Measurements from ENCODE around the gene ALPG.
"Not testable (repeated sequence)": the region's sequence is repeated elsewhere in the genome, so short reads cannot be mapped to it uniquely, and the experiment has no call there.

Gene ALPG

GRCh38 chr2:232418466-232419244 lies 12.0 kb downstream of the ALPG start:
- in situ Hi-C loops (cut with MboI; ENCODE audit: low sequenced_read_pairs), result no loop called here

- in situ Hi-C loops (cut with MboI; ENCODE audit: low sequenced_read_pairs), result no loop called here
These were observed 12.8 kb downstream of the ALPG start for GRCh38 chr2:232419245-232420072.

DNA sequence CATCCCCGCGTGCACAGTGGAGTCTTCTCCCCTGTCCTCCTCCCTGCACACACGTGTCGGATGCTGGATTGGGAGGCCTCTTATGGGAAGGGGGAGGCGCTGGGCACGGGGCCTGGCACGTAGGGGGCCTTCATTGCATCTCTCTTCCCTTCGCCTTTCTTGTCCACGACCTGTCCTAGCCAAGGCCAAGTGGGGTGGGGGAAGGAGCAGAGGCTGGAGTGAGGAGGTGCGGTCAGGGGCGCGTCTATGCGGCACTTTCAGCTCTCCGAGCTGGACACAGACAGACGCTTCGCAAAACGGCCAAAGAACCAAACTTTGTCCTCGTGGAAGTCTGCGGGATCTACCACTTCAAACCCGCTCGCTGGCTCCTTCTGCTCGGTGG lies 13.4 kb downstream of the ALPG start:
- in situ Hi-C loops (cut with MboI; ENCODE audit: low sequenced_read_pairs), result no loop called here

- in situ Hi-C loops (cut with MboI; ENCODE audit: low sequenced_read_pairs), result no loop called here
These were observed 14.0 kb downstream of the ALPG start for GRCh38 chr2:232420463-232421188.

- in situ Hi-C loops (cut with MboI; ENCODE audit: low sequenced_read_pairs), result no loop called here
These were observed 14.6 kb downstream of the ALPG start for GRCh38 chr2:232421189-232421785.

GRCh38 chr2:232422051-232422450 lies 15.4 kb downstream of the ALPG start:
- in situ Hi-C loops (cut with MboI; ENCODE audit: low sequenced_read_pairs), result no loop called here

GRCh38 chr2:232422996-232423395 lies 16.4 kb downstream of the ALPG start:
- in situ Hi-C loops (cut with MboI; ENCODE audit: low sequenced_read_pairs), result not testable (repeated sequence)

- in situ Hi-C loops (cut with MboI; ENCODE audit: low sequenced_read_pairs), result not testable (repeated sequence)
These were observed 16.8 kb downstream of the ALPG start for GRCh38 chr2:232423407-232423806.

DNA sequence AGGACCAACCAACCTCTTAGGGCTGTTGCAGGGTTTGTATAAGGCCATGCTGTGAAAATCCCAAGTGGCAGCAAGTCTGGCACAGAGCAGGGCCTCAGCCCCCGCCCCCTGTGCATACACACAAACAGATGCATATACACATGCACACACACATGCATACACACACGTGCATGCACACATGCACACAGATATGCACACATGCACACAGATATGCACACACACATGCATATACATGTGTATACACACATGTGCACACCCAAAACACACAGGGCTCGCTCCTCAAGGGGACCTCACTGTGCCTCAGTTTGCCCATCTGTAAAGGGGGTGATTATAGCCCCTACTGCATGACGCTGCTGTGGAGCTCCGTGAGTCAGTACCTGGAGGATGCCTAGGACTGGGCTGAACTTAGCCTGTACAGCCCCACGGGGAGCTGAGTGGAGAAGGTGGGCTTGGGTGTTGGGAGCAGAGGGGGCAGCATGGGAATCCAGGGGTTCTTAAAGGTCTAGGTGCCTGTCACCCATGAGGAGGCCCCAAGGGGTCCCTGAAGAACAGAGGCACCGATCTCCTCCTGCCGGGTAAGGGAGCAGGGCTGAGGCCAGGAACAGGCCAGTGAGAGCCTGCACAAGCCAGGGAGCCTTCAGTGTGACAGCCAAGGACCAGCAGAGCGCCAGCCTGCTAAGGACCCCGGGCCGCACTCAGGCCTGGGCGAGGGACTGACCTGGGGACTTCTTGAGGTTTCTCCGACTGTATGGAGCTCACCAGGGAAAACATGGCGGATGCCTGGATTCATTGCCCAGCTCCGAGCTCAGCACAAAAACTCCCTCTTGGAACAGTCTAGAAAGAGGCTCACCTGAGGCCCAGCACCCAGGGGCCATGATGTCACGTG lies 25.3 kb downstream of the ALPG start:
- in situ Hi-C loops (cut with MboI; ENCODE audit: low sequenced_read_pairs), result loop anchor here (25.0 kb wide), 1 partner anchor 520 kb away; no protein-coding TSS in a partner anchor

GRCh38 chr2:232432598-232433184 lies 26.0 kb downstream of the ALPG start:
- in situ Hi-C loops (cut with MboI; ENCODE audit: low sequenced_read_pairs), result loop anchor here (25.0 kb wide), 1 partner anchor 520 kb away; no protein-coding TSS in a partner anchor

- in situ Hi-C loops (cut with MboI; ENCODE audit: low sequenced_read_pairs), result loop anchor here (25.0 kb wide), 1 partner anchor 521 kb away; no protein-coding TSS in a partner anchor
These were observed 27.0 kb downstream of the ALPG start for GRCh38 chr2:232433622-232434021.

DNA sequence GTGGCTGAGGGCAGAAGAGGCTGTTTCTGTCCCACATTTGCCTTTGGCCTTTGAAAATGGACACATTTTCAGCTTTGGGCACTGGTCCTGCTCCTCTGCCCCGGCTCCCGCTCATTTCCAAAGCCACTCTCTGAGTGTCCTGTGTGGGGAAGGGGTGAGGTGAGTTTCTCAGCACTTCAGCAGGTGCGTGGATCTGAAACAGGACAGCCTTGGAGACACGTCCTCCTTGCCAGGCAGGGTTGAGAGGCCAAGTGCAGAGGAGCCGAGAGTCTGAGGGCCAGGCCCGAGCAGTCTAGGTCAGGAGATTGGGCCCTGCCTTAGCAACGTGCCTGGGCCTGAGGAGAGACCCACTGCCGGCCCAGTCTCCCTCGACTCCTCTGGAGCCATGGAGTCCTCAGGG lies 27.4 kb downstream of the ALPG start:
- in situ Hi-C loops (cut with MboI; ENCODE audit: low sequenced_read_pairs), result loop anchor here (25.0 kb wide), 1 partner anchor 522 kb away; no protein-coding TSS in a partner anchor

GRCh38 chr2:232434563-232435374 lies 28.1 kb downstream of the ALPG start:
- in situ Hi-C loops (cut with MboI; ENCODE audit: low sequenced_read_pairs), result loop anchor here (25.0 kb wide), 1 partner anchor 522 kb away; no protein-coding TSS in a partner anchor

- in situ Hi-C loops (cut with MboI; ENCODE audit: low sequenced_read_pairs), result loop anchor here (25.0 kb wide), 1 partner anchor 523 kb away; no protein-coding TSS in a partner anchor
These were observed 28.7 kb downstream of the ALPG start for GRCh38 chr2:232435375-232435648.

- in situ Hi-C loops (cut with MboI; ENCODE audit: low sequenced_read_pairs), result loop anchor here (25.0 kb wide), 1 partner anchor 524 kb away; no protein-coding TSS in a partner anchor
These were observed 29.2 kb downstream of the ALPG start for GRCh38 chr2:232435805-232436204.

DNA sequence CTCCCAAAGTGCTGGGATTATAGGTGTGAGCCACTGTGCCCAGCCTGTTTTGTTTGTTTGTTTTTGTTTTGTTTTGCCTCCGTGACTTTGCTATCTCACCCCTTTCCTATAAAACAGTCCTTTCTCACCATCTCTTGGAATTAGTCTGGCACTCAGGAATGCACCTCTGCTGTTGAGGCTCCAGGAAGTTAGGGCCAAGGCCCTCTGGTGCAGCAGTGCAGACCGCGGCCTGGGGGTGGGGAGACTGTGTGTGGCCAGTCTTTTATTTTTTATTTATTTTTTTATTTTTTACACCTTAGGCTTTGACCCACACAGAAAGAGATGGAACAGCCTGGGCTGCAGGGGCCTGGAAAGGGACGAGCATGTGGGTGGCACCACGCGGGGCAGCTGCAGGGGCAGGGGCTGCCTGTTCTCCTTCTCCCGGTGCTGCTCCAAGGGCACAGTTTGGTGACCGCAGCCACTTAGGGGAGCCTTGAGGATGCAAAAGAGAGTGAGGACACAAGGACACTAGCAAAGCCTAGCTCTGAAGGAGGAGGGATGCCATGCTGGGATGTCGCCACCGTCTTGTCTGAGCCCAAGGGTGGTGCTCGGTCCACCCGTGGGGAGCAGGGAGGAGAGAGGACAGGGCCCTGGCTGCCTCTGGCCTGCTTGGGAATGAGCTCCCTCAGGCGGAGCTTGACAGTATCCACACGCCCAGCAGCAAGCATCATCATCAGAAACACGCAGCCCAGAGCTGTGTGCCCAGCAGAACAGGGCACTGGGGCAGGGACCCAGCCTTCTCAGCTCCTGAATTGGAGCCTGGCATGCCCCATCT lies 29.9 kb downstream of the ALPG start:
- in situ Hi-C loops (cut with MboI; ENCODE audit: low sequenced_read_pairs), result loop anchor here (25.0 kb wide), 1 partner anchor 524 kb away; no protein-coding TSS in a partner anchor

DNA sequence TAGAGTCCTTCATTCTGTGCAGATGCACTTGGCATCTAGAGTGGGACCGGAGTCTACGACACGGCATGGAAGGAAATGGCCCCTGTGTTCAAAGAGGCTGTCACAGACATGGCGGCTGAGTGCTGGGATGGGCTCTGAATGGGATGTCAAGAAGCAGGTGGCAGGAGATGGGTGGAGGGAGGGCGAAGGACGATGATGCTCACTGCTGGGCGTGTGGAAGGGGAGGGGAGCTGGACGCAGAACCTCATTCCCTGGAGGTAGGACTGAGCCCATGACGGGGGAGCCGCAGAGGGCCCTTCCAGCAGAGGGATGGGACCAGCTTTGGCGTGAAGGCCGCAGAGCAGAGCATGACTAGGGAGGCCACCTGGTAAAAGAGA lies 30.5 kb downstream of the ALPG start:
- in situ Hi-C loops (cut with MboI; ENCODE audit: low sequenced_read_pairs), result loop anchor here (25.0 kb wide), 1 partner anchor 525 kb away; no protein-coding TSS in a partner anchor

DNA sequence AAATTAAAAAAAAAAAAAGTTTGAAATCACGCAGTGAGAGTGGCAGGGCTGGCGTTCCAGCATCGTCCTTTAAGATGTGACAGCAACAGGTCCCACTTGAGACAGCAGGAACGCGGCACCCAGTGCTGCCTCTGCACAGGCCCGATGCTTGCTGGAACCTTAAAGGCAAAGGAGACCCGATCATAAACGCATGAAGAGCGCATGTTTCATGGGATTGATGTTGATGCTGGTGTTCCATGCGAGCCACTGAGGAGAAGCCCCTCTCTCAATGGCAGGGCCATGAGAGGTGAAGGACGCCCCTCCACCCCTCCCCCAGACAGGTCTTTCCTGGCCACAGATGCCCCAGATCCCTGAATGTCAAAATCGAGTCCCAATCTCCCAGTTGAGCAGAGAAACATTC lies 31.4 kb downstream of the ALPG start:
- in situ Hi-C loops (cut with MboI; ENCODE audit: low sequenced_read_pairs), result loop anchor here (25.0 kb wide), 1 partner anchor 526 kb away; no protein-coding TSS in a partner anchor

All from HL-60/S4 treated with phorbol 12-myristate 13-acetate at 8.2 ng/mL for 4 days and 3 days (cell line).